HFFc6 (cell line): ENCODE results near the gene USP36. TPM values are rescaled to one million over a fixed set of nuclear protein-coding genes. Genes with fewer than 3 reads are reported as not detected.
"Not testable (repeated sequence)": the region's sequence is repeated elsewhere in the genome, so short reads cannot be mapped to it uniquely, and the experiment has no call there.

ENCODE experiments used
- DNase-seq: peaks from one replicate; pipeline ENCODE4 v3.0.0-alpha.2; 2018
- H3K27ac Mint-ChIP-seq: 2 replicates; pipeline ENCODE4 v1.8.0; 2020; ENCODE audit warnings: mild to moderate bottlenecking, mixed read lengths
- H3K27me3 Mint-ChIP-seq: 2 replicates; pipeline ENCODE4 v1.8.0; 2021; ENCODE audit warnings: mild to moderate bottlenecking, moderate library complexity, mixed read lengths; ENCODE audit not compliant: insufficient read depth
- H3K36me3 Mint-ChIP-seq: 2 replicates; pipeline ENCODE4 v1.8.0; 2021; ENCODE audit warnings: low read depth, mixed read lengths
- H3K4me1 Mint-ChIP-seq: 2 replicates; pipeline ENCODE4 v1.8.0; 2020; ENCODE audit warnings: low read depth, mixed read lengths
- H3K4me3 Mint-ChIP-seq: 2 replicates; pipeline ENCODE4 v1.8.0; 2020; ENCODE audit warnings: mild to moderate bottlenecking, moderate library complexity, mixed read lengths
- H3K9me3 Mint-ChIP-seq: 2 replicates; pipeline ENCODE4 v1.8.0; 2020; ENCODE audit warnings: mild to moderate bottlenecking, mixed read lengths
- CTCF ChIP-seq: fragments of 200-600 bp; sonication (generic); IDR thresholded peaks from 2 replicates; pipeline ENCODE4 v1.5.0; 2021; ENCODE audit warnings: antibody characterized with exemption, mild to moderate bottlenecking
- total RNA-seq, 6 experiments: library from RNA; stranded (reverse); fragmentation: NEBNext Ultra II Directional; extraction: Animal tissue kit (Norgen Biotek cat#: 25700); gene quantifications; 2 replicates in 1 of 6; 3 replicates in 5 of 6; pipeline ENCODE4 v1.2.3, GENCODE V29; 2021

The USP36 gene
- total RNA-seq, 6 experiments from 2014 or later, result 43.6 to 50.3 (median 46.2) TPM

- Mint-ChIP-seq H3K9me3 (no peaks in the 10 kb centered on the region), H3K27ac (peak overlapping the region; percentile 30), H3K4me3 (peak overlapping the region; percentile 91), H3K4me1 (peaks cover 24% of the 10 kb centered on the region), H3K36me3 (peaks cover 5% of the 10 kb centered on the region; the same call in 1 of the 2 replicates), H3K27me3 (no peaks in the 10 kb centered on the region; the same call in 1 of the 2 replicates)
- no peak for DNase-seq
- TF ChIP-seq CTCF, result no peak
Measured at GRCh38 chr17:78783711-78784324, 56.8 kb downstream of the USP36 start.

- Mint-ChIP-seq H3K9me3 (no peaks in the 10 kb centered on the region), H3K4me1 (peaks cover 19% of the 10 kb centered on the region), H3K36me3 (no peaks in the 10 kb centered on the region), H3K27me3 (no peaks in the 10 kb centered on the region; the same call in 1 of the 2 replicates), H3K4me3 (peak within 1 kb of the TSS; percentile 91), H3K27ac (peak within 1 kb of the TSS; percentile 89)
- no peak for DNase-seq
- TF ChIP-seq CTCF, result no peak
Measured at GRCh38 chr17:78781893-78782304, 58.7 kb downstream of the USP36 start, which contains the start of gene CYTH1. Gene CYTH1 (minus strand): TSS chr17:78782273. CDS start chr17:78782223, 50 bp downstream.

GRCh38 chr17:78781104-78781892, 59.3 kb downstream of the USP36 start:
- Mint-ChIP-seq H3K4me1 (peaks cover 19% of the 10 kb centered on the region), H3K27ac (peak overlapping the region; percentile 73), H3K9me3 (no peaks in the 10 kb centered on the region), H3K36me3 (no peaks in the 10 kb centered on the region), H3K27me3 (no peaks in the 10 kb centered on the region; the same call in 1 of the 2 replicates), H3K4me3 (peak overlapping the region; percentile 89)
- TF ChIP-seq CTCF, result no peak
- no peak for DNase-seq

GRCh38 chr17:78780335-78780734, 60.3 kb downstream of the USP36 start:
- H3K27ac Mint-ChIP-seq, result peak overlapping the region; percentile 48
- TF ChIP-seq CTCF, result no peak
- H3K4me3 Mint-ChIP-seq, result peak overlapping the region; percentile 29
- no peak for DNase-seq
- H3K4me1 Mint-ChIP-seq, result peaks cover 19% of the 10 kb centered on the region
- no peaks in the 10 kb centered on the region for H3K9me3 Mint-ChIP-seq
- no peaks in the 10 kb centered on the region; the same call in 1 of the 2 replicates for H3K27me3 Mint-ChIP-seq
- H3K36me3 Mint-ChIP-seq, result no peaks in the 10 kb centered on the region

GRCh38 chr17:78779850-78780249, 60.8 kb downstream of the USP36 start:
- no peaks in the 10 kb centered on the region for H3K36me3 Mint-ChIP-seq
- no peaks in the 10 kb centered on the region; the same call in 1 of the 2 replicates for H3K27me3 Mint-ChIP-seq
- no peak for TF ChIP-seq CTCF
- H3K27ac Mint-ChIP-seq, result peak overlapping the region; percentile 48
- no peaks in the 10 kb centered on the region for H3K9me3 Mint-ChIP-seq
- DNase-seq, result no peak
- peak overlapping the region; percentile 29 for H3K4me3 Mint-ChIP-seq
- peaks cover 19% of the 10 kb centered on the region for H3K4me1 Mint-ChIP-seq

GRCh38 chr17:78779286-78779651, 61.3 kb downstream of the USP36 start:
- DNase-seq, H3K9me3 Mint-ChIP-seq, H3K4me3 Mint-ChIP-seq, H3K27me3 Mint-ChIP-seq, H3K27ac Mint-ChIP-seq, H3K36me3 Mint-ChIP-seq: not testable (repeated sequence)
- peaks cover 25% of the 10 kb centered on the region for H3K4me1 Mint-ChIP-seq
